NB4 (cell line): ENCODE results near the gene EPHB1.

Source experiments
- POLR2A ChIP-seq: IDR thresholded peaks from 2 replicates; pipeline ENCODE4 v1.6.1; 2011; ENCODE audit warnings: mild to moderate bottlenecking; ENCODE audit not compliant: insufficient read length; ENCODE audit errors: extremely low read depth
- TF ChIP-seq, protein P1 (sequence below): IDR thresholded peaks from one replicate; pipeline ENCODE4 v1.5.1; 2012; ENCODE audit warnings: low read depth, low read length

DNA sequence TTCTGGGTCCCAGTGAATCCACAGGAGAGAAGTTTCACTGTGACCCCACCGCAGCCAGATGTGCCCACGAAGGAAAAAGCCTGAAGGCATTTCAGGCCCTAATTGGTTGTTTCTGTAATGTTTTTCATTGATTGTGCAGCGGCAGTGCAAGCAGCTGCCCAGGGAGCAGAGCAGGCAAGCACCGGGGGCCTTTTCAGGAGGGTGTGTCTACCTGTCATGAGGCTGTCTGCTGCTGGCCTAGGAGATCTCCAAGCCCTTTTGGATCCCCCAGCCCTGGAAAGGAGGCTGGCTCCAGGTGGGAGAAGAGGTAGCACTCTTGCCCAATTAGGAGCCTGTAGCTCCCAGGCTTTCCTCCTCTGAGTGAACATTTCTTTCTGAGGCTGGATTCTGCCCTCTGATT is 108.8 kb downstream of the EPHB1 start:
- TF ChIP-seq, protein P1, sequence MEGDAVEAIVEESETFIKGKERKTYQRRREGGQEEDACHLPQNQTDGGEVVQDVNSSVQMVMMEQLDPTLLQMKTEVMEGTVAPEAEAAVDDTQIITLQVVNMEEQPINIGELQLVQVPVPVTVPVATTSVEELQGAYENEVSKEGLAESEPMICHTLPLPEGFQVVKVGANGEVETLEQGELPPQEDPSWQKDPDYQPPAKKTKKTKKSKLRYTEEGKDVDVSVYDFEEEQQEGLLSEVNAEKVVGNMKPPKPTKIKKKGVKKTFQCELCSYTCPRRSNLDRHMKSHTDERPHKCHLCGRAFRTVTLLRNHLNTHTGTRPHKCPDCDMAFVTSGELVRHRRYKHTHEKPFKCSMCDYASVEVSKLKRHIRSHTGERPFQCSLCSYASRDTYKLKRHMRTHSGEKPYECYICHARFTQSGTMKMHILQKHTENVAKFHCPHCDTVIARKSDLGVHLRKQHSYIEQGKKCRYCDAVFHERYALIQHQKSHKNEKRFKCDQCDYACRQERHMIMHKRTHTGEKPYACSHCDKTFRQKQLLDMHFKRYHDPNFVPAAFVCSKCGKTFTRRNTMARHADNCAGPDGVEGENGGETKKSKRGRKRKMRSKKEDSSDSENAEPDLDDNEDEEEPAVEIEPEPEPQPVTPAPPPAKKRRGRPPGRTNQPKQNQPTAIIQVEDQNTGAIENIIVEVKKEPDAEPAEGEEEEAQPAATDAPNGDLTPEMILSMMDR: no peak
- no peak for TF ChIP-seq POLR2A
